Spleen (tissue), 11 donors: Measurements from ENCODE around the gene ENTPD1. TPM values are rescaled to one million over a fixed set of nuclear protein-coding genes. Genes with fewer than 3 reads are reported as not detected.
A peak's percentile ranks its signal among the peaks of the same experiment; 100 is the strongest.

Source experiments
- DNase-seq: peaks from one replicate; pipeline ENCODE4 v3.0.0-alpha.2; 2020
- H3K27ac ChIP-seq, 8 donors: fragments of 200-600 bp; sonication (generic) in 7 of 8; 1 replicate in 4 of 8; 2 replicates in 4 of 8; pipeline versions ENCODE4 v1.5.0 to v1.8.0; 2016 to 2021; ENCODE audit warnings: inconsistent platforms in 4 of 8, mild to moderate bottlenecking in 4 of 8, moderate library complexity in 1 of 8
- H3K27me3 ChIP-seq, 7 donors: fragments of 200-600 bp; sonication (generic) in 6 of 7; replicated peaks in 1 of 7; 1 replicate in 4 of 7; 2 replicates in 3 of 7; pipeline versions ENCODE4 v1.5.0 to v1.8.0; 2016 to 2021; ENCODE audit warnings: inconsistent platforms in 3 of 7, mild to moderate bottlenecking in 1 of 7
- H3K36me3 ChIP-seq, 6 donors: fragments of 200-600 bp; sonication (generic) in 5 of 6; 1 replicate in 4 of 6; 2 replicates in 2 of 6; pipeline versions ENCODE4 v1.5.0 to v1.8.0; 2016 to 2021; ENCODE audit warnings: inconsistent platforms in 2 of 6
- H3K4me1 ChIP-seq, 6 donors: fragments of 200-600 bp; sonication (generic) in 5 of 6; 1 replicate in 3 of 6; 2 replicates in 3 of 6; pipeline versions ENCODE4 v1.5.0 to v1.8.0; 2016 to 2021; ENCODE audit warnings: inconsistent platforms in 3 of 6
- H3K4me3 ChIP-seq, 8 donors: fragments of 200-600 bp; sonication (generic) in 7 of 8; 1 replicate in 4 of 8; 2 replicates in 4 of 8; pipeline versions ENCODE4 v1.5.0 to v1.8.0; 2016 to 2021; ENCODE audit warnings: inconsistent platforms in 4 of 8, mild to moderate bottlenecking in 4 of 8, moderate library complexity in 2 of 8
- H3K9me3 ChIP-seq, 8 donors: fragments of 200-600 bp; sonication (generic) in 7 of 8; 1 replicate in 4 of 8; 2 replicates in 4 of 8; pipeline versions ENCODE4 v1.5.0 to v1.8.0; 2016 to 2021; ENCODE audit warnings: inconsistent platforms in 4 of 8
- POLR2A ChIP-seq, 3 donors: fragments of 450-650 bp; IDR thresholded peaks; one replicate each; pipeline ENCODE4 v1.5.1; 2017; ENCODE audit warnings: antibody characterized with exemption in 3 of 3, mild to moderate bottlenecking in 1 of 3
- POLR2AphosphoS5 ChIP-seq, 3 donors: sonication (generic); formaldehyde crosslinking; IDR thresholded peaks; one replicate each; pipeline ENCODE4 v1.5.1; 2017; ENCODE audit warnings: antibody characterized with exemption in 3 of 3
- WGBS, 5 donors: extraction: QIAGEN DNeasy Blood & Tissue Kit in 3 of 5; methylation state at CpG; one replicate each; pipeline versions ENCODE4 v1.1.5 to v1.1.7; 2013 to 2018; 5-methylcytosine and 5-hydroxymethylcytosine counted together
- intact Hi-C: fragments of 100-400 bp; cut with DNase I; formaldehyde crosslinking; loops from one replicate; pipeline ENCODE4 v1.15.0; 2023; ENCODE audit warnings: low total_unique reads
- polyA plus RNA-seq, 3 donors: library from polyadenylated mRNA; stranded (reverse); fragments of 200-250 nt; gene quantifications; one replicate each; pipeline ENCODE4 v1.2.1, GENCODE V29; 2013
- total RNA-seq, 7 donors: library from RNA; depleted of rRNA in 3 of 7; stranded (reverse); fragments of >200 nt in 3 of 7; fragmentation: NEBNext Ultra II Directional in 4 of 7; extraction: Animal tissue kit (Norgen Biotek cat#: 25700) in 4 of 7; gene quantifications; one replicate each; pipeline versions ENCODE4 v1.1.0 to v1.2.1, GENCODE V29; 2016 to 2021
- TF ChIP-seq, protein P1 (sequence below), 11 experiments: fragments of 200-600 bp in 7 of 11; fragments of 450-650 bp in 4 of 11; sonication (generic) in 4 of 11; IDR thresholded peaks in 8 of 11; conservative IDR thresholded peaks in 3 of 11; 1 replicate in 7 of 11; 2 replicates in 4 of 11; pipeline versions ENCODE4 v1.4.0 to v1.8.0; 2016 to 2021; ENCODE audit warnings: antibody characterized with exemption in 11 of 11, inconsistent platforms in 4 of 11, mild to moderate bottlenecking in 1 of 11
- donor health status: healthy with polysubstance abuse.
- donor health status: DM: no; HTN: no; CAD: no; lungs with moderate emphysema.
- donor health status: DM: no; HTN: no; CAD: no.
- donor health status: Bipolar disorder and iron deficiency.
- donor health status: healthy.
- donor health status: DM: no; HTN: no; CAD: no.
- donor health status: DM: yes; HTN: yes; CAD: no.

Gene ENTPD1
- total and polyA plus RNA-seq, 10 donors: 14.1 to 92.9 (median 62.9) TPM

DNA sequence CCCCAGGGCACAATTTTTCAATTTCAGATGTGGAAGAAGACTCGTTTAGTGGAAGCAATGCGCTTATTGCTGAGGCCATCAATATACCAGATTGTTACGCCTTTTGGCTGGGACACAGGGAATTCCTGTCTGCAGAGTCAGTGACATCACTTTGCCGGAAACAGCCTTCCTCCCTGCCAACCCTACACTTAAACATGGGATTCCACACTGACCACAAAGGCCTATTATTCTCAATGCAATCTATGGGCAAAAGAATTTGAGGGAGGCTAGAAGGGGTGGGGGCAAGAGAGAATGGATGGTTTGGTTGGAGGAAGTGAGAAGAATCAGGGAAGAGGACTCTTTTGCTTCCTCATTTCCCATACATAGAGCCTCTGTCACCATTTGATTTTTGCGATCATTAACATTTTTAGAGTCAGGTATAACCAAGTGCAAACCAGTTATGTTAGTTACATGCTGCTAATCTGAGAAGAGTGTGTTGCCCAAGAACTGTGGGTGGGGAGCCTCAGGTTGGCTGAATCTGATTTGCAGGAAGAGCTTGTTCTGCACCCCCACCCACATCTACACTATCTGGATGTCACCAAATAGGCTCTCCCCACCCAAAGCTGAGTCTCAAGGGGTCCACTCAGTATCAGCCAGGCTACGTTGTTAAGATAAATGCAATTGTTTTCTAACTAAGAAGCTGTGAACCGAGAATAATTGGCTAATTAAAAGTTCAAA lies 58.2 kb downstream of the ENTPD1 start:
- Histone ChIP-seq H3K4me3 (no peak overlapping the region), H3K27ac (peak overlapping the region in 4 of 8 donors; percentile 32 to 60 (median 46))
- TF ChIP-seq POLR2AphosphoS5 (IDR thresholded peaks at IDR 0.05) (peak in 1 of 3 donors; percentile 29), POLR2A (IDR thresholded peaks at IDR 0.05) (no peak)
- TF ChIP-seq, protein P1, sequence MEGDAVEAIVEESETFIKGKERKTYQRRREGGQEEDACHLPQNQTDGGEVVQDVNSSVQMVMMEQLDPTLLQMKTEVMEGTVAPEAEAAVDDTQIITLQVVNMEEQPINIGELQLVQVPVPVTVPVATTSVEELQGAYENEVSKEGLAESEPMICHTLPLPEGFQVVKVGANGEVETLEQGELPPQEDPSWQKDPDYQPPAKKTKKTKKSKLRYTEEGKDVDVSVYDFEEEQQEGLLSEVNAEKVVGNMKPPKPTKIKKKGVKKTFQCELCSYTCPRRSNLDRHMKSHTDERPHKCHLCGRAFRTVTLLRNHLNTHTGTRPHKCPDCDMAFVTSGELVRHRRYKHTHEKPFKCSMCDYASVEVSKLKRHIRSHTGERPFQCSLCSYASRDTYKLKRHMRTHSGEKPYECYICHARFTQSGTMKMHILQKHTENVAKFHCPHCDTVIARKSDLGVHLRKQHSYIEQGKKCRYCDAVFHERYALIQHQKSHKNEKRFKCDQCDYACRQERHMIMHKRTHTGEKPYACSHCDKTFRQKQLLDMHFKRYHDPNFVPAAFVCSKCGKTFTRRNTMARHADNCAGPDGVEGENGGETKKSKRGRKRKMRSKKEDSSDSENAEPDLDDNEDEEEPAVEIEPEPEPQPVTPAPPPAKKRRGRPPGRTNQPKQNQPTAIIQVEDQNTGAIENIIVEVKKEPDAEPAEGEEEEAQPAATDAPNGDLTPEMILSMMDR (IDR thresholded peaks at IDR 0.05 in 8 of 11, conservative IDR thresholded peaks at IDR 0.05 in 3 of 11): no peak

DNA sequence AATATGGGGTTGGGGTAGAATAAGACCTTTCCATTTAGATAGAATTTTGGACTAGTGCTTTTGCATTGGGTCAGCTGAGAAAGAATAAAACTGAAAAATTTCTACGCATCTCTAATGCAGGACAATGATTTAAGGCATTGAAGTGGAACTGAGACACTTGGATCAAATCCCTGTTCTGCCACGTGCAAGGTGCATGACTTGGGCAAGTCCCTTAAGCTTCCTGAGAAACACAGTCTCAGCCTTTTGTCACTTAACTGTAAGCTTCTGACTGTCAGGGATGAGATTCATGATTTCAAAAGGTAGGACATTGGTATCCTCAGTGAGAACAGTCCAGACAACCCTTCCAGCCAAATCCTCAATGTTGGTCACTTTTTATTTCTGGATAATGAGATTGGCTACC lies 59.2 kb downstream of the ENTPD1 start:
- TF ChIP-seq POLR2AphosphoS5 (IDR thresholded peaks at IDR 0.05) (no peak), POLR2A (IDR thresholded peaks at IDR 0.05) (no peak)
- TF ChIP-seq, protein P1 (IDR thresholded peaks at IDR 0.05 in 8 of 11, conservative IDR thresholded peaks at IDR 0.05 in 3 of 11): no peak
- Histone ChIP-seq H3K27ac (peak overlapping the region in 3 of 8 donors; percentile 32 to 60 (median 49)), H3K9me3 (peaks cover 0 to 6% (median 0%) of the 10 kb centered on the region in 8 donors), H3K36me3 (peaks cover 0 to 12% (median 0%) of the 10 kb centered on the region in 6 donors), H3K4me3 (no peak overlapping the region), H3K4me1 (peaks cover 11 to 66% (median 30%) of the 10 kb centered on the region in 6 donors), H3K27me3 (no peaks in the 10 kb centered on the region)
- WGBS, 5 donors: 67 to 84% (median 74%) methylated on average over 2 of the region's 2 CpGs
- intact Hi-C loops: no loop called here
- DNase-seq: no peak

More for the DNA sequence above, 58.2 kb downstream of the ENTPD1 start:
- H3K9me3 ChIP-seq: peaks cover 0 to 6% (median 0%) of the 10 kb centered on the region in 8 donors
- DNase-seq: no peak
- no peaks in the 10 kb centered on the region for H3K27me3 ChIP-seq
- peaks cover 0 to 16% (median 0%) of the 10 kb centered on the region in 6 donors for H3K36me3 ChIP-seq
- WGBS, 5 donors: 50 to 73% (median 65%) methylated on average over 7 of the region's 7 CpGs
- peaks cover 10 to 56% (median 20%) of the 10 kb centered on the region in 6 donors for H3K4me1 ChIP-seq
- intact Hi-C loops: no loop called here

DNA sequence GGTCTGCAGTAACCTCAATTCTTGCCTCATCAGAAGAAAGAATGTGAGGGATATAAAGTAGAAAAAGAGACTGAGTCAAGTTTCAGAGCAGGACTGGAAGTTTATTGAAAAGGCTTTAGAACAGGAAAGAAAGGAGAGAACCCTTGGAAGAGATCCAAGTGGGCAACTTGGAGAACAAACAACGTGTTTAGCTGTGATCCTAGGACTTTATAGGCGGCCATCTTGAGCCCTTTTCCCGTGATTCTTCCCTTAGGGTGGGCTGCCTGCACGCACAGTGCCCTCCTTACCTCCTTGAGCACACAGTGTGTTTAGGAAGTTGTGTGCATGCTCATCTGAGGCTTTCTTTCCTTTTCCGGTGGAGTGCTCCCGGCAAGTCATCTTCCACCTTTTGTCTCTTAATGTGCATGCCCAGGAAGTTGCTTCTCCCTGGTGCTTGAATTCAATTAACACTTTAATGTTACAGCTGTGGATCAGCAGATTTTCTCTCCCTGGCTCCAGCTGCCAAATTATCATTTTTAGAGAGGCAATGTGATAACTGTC lies 59.8 kb downstream of the ENTPD1 start:
- 63 to 79% (median 67%) methylated on average over 6 of the region's 6 CpGs for WGBS, 5 donors
- intact Hi-C loops: no loop called here

More for the DNA sequence above, 59.8 kb downstream of the ENTPD1 start:
- peak overlapping the region in 2 of 8 donors; percentile 49 to 60 for H3K27ac ChIP-seq
- peaks cover 0 to 12% (median 0%) of the 10 kb centered on the region in 6 donors for H3K36me3 ChIP-seq
- H3K4me1 ChIP-seq: peaks cover 11 to 66% (median 33%) of the 10 kb centered on the region in 6 donors
- no peak overlapping the region for H3K4me3 ChIP-seq
- TF ChIP-seq POLR2A (IDR thresholded peaks at IDR 0.05) (no peak), POLR2AphosphoS5 (IDR thresholded peaks at IDR 0.05) (no peak)
- TF ChIP-seq, protein P1 (IDR thresholded peaks at IDR 0.05 in 8 of 11, conservative IDR thresholded peaks at IDR 0.05 in 3 of 11): no peak
- no peaks in the 10 kb centered on the region for H3K27me3 ChIP-seq
- H3K9me3 ChIP-seq: peaks cover 0 to 6% (median 0%) of the 10 kb centered on the region in 8 donors
- DNase-seq: no peak
